Esophagus muscularis mucosa (tissue), 3 donors: ENCODE measurements around the gene GMDS.

Source experiments
- CTCF ChIP-seq, 3 experiments: fragments of 200-600 bp in 2 of 3; fragments of 450-650 bp in 1 of 3; sonication (generic) in 2 of 3; IDR thresholded peaks; one replicate each; pipeline ENCODE4 v1.5.1; 2017 to 2019; ENCODE audit warnings: antibody characterized with exemption in 3 of 3, mild to moderate bottlenecking in 2 of 3, moderate library complexity in 1 of 3
- POLR2A ChIP-seq: fragments of 450-650 bp; IDR thresholded peaks from one replicate; pipeline ENCODE4 v1.6.1; 2017; ENCODE audit warnings: antibody characterized with exemption, moderate library complexity, mild to moderate bottlenecking, low read depth
- POLR2AphosphoS5 ChIP-seq, 2 donors: sonication (generic); formaldehyde crosslinking; IDR thresholded peaks; one replicate each; pipeline ENCODE4 v1.6.1; 2017; ENCODE audit warnings: antibody characterized with exemption in 2 of 2

DNA sequence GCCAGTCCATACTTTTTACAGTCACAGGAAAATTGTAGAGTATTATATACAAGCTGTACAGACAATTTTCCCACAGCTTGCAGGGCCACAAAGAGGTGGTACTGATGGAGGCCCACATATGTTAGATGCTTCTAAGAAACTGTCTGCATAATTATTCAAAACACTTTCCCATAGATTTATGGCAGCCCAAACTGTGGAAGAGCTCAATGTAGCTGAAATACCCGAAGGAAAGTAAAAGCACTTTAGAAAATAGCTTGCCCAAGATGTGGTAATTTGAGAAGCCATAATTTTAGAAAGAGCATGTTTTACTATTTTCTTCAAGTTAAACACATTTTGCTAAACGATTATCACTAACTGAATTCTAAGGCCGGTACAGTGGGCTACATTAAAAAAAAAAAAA, 36.9 kb downstream of the GMDS start:
- TF ChIP-seq POLR2A (no peak), CTCF (IDR thresholded peaks at IDR 0.05) (no peak), POLR2AphosphoS5 (IDR thresholded peaks at IDR 0.05) (no peak)
